ENCODE data around the gene PCNX2. TPM values are rescaled to one million over a fixed set of nuclear protein-coding genes. Genes with fewer than 3 reads are reported as not detected.

Gene PCNX2
- total and polyA plus RNA-seq, 2 donors (not counting 3 experiments of a cell fraction or from before 2014, with no cell fraction given) = 6.6 to 11.0 TPM

DNA sequence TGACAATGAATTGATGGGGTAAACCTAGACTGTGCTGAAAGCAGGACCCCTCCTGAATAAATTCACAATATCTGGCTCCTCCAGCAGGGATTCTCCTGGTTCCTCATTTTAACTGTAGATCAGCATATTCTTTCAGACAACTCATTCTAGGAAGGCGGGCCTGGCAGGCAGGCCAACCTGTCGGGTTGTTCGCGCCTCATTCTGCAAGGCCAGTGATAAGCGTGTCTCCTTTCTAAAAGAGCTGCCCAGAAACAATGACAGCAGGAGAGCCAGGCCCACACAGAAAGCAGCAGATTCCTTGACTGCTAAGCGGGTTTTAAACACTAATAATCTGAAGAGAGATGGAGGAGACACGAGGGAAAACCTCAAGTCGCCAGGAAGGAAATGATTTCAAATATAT lies 275.1 kb downstream of the PCNX2 start:
- H3K79me2 ChIP-seq (ENCODE audit: control insufficient read depth, insufficient read depth, low read length) = no peaks in the 10 kb centered on the region
- H3K4me3 ChIP-seq (replicated peaks in 1 of 3; ENCODE audit: insufficient read depth in 1 of 3, low read depth in 1 of 3, low read length in 3 of 3) = no peak overlapping the region
- no peak for TF ChIP-seq MYC (IDR thresholded peaks at IDR 0.05; ENCODE audit: low read depth, low read length)
- TF ChIP-seq GATA2 (IDR thresholded peaks at IDR 0.05; ENCODE audit: insufficient read depth, insufficient read length, low read depth, low read length) = peak; percentile 24
- intact Hi-C loops (cut with micrococcal nuclease) (loop anchor here (5.0 to 10.0 kb wide), 2 partner anchors 152 to 1156 kb away; no protein-coding TSS in a partner anchor), dilution Hi-C loops (cut with MboI; ENCODE audit: extremely low pct_ligation_motif_present, low sequenced_read_pairs) (no loop called here)
- H3K9me1 ChIP-seq (replicated peaks; ENCODE audit: control insufficient read depth, extremely low read depth, insufficient read depth, low read length) = no peaks in the 10 kb centered on the region
- no peaks in the 10 kb centered on the region for H3K27me3 ChIP-seq (ENCODE audit: control insufficient read depth in 2 of 2, insufficient read depth in 2 of 2, low read length in 2 of 2)
- FAIRE-seq (peak; percentile 87), DNase-seq (ENCODE audit: low read depth, low spot score) (peak; percentile 49)
- H3K4me1 ChIP-seq (ENCODE audit: control insufficient read depth, extremely low read depth, insufficient read depth, low read length) = peaks cover 10% of the 10 kb centered on the region
- no peak overlapping the region for H3K27ac ChIP-seq (ENCODE audit: insufficient read depth, low read depth, low read length)
- no peaks in the 10 kb centered on the region for H4K20me1 ChIP-seq (replicated peaks; ENCODE audit: control insufficient read depth, extremely low read depth, insufficient read depth, low read length)
- H3K4me2 ChIP-seq (ENCODE audit: insufficient read depth, low read length) = peak overlapping the region; percentile 14
- H2AFZ ChIP-seq (ENCODE audit: low read depth, low read length) = peak overlapping the region; percentile 75
- no TSS peak for BruUV-seq (replicated peaks)
- ChIA-PET CTCF (interaction anchor here (0.8 to 1.2 kb wide), 4 partner anchors 10 to 208 kb away, joined by 3 to 4 read pairs (median 3); no protein-coding TSS in a partner anchor), POLR2A (no interaction called here)
- H3K9me3 ChIP-seq (replicated peaks; ENCODE audit: control insufficient read depth, insufficient read depth, low read length) = no peaks in the 10 kb centered on the region
- H3K9ac ChIP-seq (replicated peaks; ENCODE audit: extremely low read depth, insufficient read depth, low read length) = no peak overlapping the region
- no peaks in the 10 kb centered on the region for H3K36me3 ChIP-seq (ENCODE audit: control insufficient read depth in 2 of 2, extremely low read depth in 1 of 2, insufficient read depth in 2 of 2, low read length in 2 of 2)

DNA sequence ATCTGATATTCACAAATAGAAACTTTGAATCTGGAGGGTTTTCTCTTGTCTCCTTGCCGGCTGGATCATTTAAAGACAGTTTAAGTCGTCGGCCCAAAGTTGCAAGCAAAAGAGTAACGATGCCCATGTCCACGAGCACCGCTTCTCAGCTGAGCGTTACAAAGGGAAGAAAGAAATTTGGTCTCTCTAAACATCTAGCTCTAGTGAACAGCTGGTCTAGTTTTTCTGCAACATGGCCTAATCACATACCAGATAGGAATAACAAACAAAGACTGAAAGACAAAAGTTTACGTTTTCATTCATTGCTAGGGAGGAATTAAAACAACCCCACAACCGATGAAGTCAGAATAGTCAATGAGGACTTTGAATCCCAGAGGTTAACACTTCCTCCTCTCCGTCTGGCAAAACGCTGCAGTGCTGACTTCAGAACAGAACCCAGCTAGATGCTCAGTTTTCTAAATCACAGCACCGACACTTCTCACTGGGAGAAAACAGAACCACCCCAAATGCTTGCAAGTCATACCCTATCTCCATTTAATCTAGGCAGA lies 275.7 kb downstream of the PCNX2 start:
- Histone ChIP-seq H3K27me3 (ENCODE audit: control insufficient read depth in 2 of 2, insufficient read depth in 2 of 2, low read length in 2 of 2) (no peaks in the 10 kb centered on the region), H3K79me2 (ENCODE audit: control insufficient read depth, insufficient read depth, low read length) (no peaks in the 10 kb centered on the region), H2AFZ (ENCODE audit: low read depth, low read length) (peak overlapping the region; percentile 75), H3K4me2 (ENCODE audit: insufficient read depth, low read length) (no peak overlapping the region), H3K9me1 (replicated peaks; ENCODE audit: control insufficient read depth, extremely low read depth, insufficient read depth, low read length) (no peaks in the 10 kb centered on the region), H3K4me1 (ENCODE audit: control insufficient read depth, extremely low read depth, insufficient read depth, low read length) (peaks cover 10% of the 10 kb centered on the region), H3K4me3 (replicated peaks in 1 of 3; ENCODE audit: insufficient read depth in 1 of 3, low read depth in 1 of 3, low read length in 3 of 3) (no peak overlapping the region), H3K36me3 (ENCODE audit: control insufficient read depth in 2 of 2, extremely low read depth in 1 of 2, insufficient read depth in 2 of 2, low read length in 2 of 2) (no peaks in the 10 kb centered on the region), H3K27ac (ENCODE audit: insufficient read depth, low read depth, low read length) (no peak overlapping the region), H4K20me1 (replicated peaks; ENCODE audit: control insufficient read depth, extremely low read depth, insufficient read depth, low read length) (no peaks in the 10 kb centered on the region), H3K9ac (replicated peaks; ENCODE audit: extremely low read depth, insufficient read depth, low read length) (no peak overlapping the region), H3K9me3 (replicated peaks; ENCODE audit: control insufficient read depth, insufficient read depth, low read length) (no peaks in the 10 kb centered on the region)
- ChIA-PET CTCF (interaction anchor here (1.0 kb wide), 1 partner anchor 208 kb away, joined by 3 read pairs; no protein-coding TSS in a partner anchor), POLR2A (no interaction called here)
- TF ChIP-seq FOS (IDR thresholded peaks at IDR 0.05; ENCODE audit: borderline replicate concordance, insufficient read depth, low read length) = no peak
- TF ChIP-seq POLR2AphosphoS5 (IDR thresholded peaks at IDR 0.05; ENCODE audit: insufficient read depth, low read depth, low read length) = no peak
- TF ChIP-seq, protein P1, sequence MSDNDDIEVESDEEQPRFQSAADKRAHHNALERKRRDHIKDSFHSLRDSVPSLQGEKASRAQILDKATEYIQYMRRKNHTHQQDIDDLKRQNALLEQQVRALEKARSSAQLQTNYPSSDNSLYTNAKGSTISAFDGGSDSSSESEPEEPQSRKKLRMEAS (IDR thresholded peaks at IDR 0.05; ENCODE audit: insufficient read depth, insufficient read length) = no peak
- no peak for TF ChIP-seq EZH2 (IDR thresholded peaks at IDR 0.05; ENCODE audit: borderline replicate concordance, low read depth, low read length, severe bottlenecking)
- no peak for TF ChIP-seq CTCF (IDR thresholded peaks at IDR 0.05; ENCODE audit: extremely low read depth in 1 of 2, insufficient read depth in 1 of 2, low read depth in 1 of 2, low read length in 2 of 2)
- no peak for TF ChIP-seq JUN (IDR thresholded peaks at IDR 0.05; ENCODE audit: borderline replicate concordance, insufficient read depth, insufficient read length, low read depth)
- TF ChIP-seq POLR2A (IDR thresholded peaks at IDR 0.05; ENCODE audit: low read depth, low read length) = no peak
- no peak for TF ChIP-seq GATA2 (IDR thresholded peaks at IDR 0.05; ENCODE audit: insufficient read depth, insufficient read length, low read depth, low read length)
- TF ChIP-seq MYC (IDR thresholded peaks at IDR 0.05; ENCODE audit: low read depth, low read length) = no peak
- no peak for DNase-seq (ENCODE audit: low read depth, low spot score)
- intact Hi-C loops (cut with micrococcal nuclease) (loop anchor here (5.0 to 10.0 kb wide), 2 partner anchors 152 to 1155 kb away; no protein-coding TSS in a partner anchor), dilution Hi-C loops (cut with MboI; ENCODE audit: extremely low pct_ligation_motif_present, low sequenced_read_pairs) (no loop called here)
- no peak for FAIRE-seq
- no TSS peak for BruUV-seq (replicated peaks)
